SK-N-SH (cell line): Measurements from ENCODE around the gene SMYD3. TPM values are rescaled to one million over a fixed set of nuclear protein-coding genes. Genes with fewer than 3 reads are reported as not detected.

Experiments used
- CTCF ChIA-PET: fragments of 300-600, 350-600 bp; formaldehyde crosslinking; extraction: SDS; loops from one replicate; lab custom pipeline; 2021; lab: Yijun Ruan, JAX
- POLR2A ChIA-PET: fragments of 350-600 bp; sonication (Branson Sonifier 250); formaldehyde crosslinking; extraction: SDS; loops from one replicate; lab custom pipeline; 2020; ENCODE audit warnings: antibody characterized with exemption, inconsistent platforms; lab: Yijun Ruan, JAX
- DNase-seq: peaks from one replicate; pipeline ENCODE4 v3.0.0; 2012
- H2AFZ ChIP-seq: fragments of 200-600 bp; sonication (generic); 2 replicates; pipeline ENCODE4 v1.8.1; 2016; ENCODE audit warnings: antibody characterized with exemption, mild to moderate bottlenecking, low read depth
- H3F3A ChIP-seq: fragments of 200-600 bp; sonication (generic); replicated peaks from 2 replicates; pipeline ENCODE3; 2016; ENCODE audit warnings: antibody characterized with exemption, mild to moderate bottlenecking; ENCODE audit not compliant: insufficient read depth
- H3K27ac ChIP-seq, 2 experiments: fragments of 200-500 bp in 1 of 2; fragments of 200-600 bp in 1 of 2; sonication (Bioruptor generic) in 1 of 2; sonication (generic), shearing (Covaris generic) in 1 of 2; 2 replicates each; pipeline versions ENCODE4 v1.5.1 to v1.6.1; 2014 to 2016; ENCODE audit warnings: low read depth in 2 of 2, inconsistent platforms in 1 of 2, low read length in 1 of 2, mild to moderate bottlenecking in 1 of 2, mixed read lengths in 1 of 2
- H3K27me3 ChIP-seq: fragments of 200-600 bp; sonication (generic), shearing (Covaris generic); 2 replicates; pipeline ENCODE4 v1.6.1; 2016; ENCODE audit warnings: mixed run types; ENCODE audit not compliant: insufficient read depth
- H3K36me3 ChIP-seq, 2 experiments: fragments of 200-500 bp in 1 of 2; fragments of 200-600 bp in 1 of 2; sonication (Bioruptor generic) in 1 of 2; sonication (generic) in 1 of 2; replicated peaks in 1 of 2; 2 replicates each; pipeline versions ENCODE3 to v1.5.1; 2014 to 2016; ENCODE audit warnings: low read length in 1 of 2, mild to moderate bottlenecking in 1 of 2; ENCODE audit not compliant: insufficient read depth in 2 of 2, control insufficient read depth in 1 of 2
- H3K4me1 ChIP-seq, 2 experiments: fragments of 200-500 bp in 1 of 2; fragments of 200-600 bp in 1 of 2; sonication (Bioruptor generic) in 1 of 2; sonication (generic), shearing (Covaris generic) in 1 of 2; 2 replicates each; pipeline versions ENCODE4 v1.5.1 to v1.6.1; 2014 to 2016; ENCODE audit warnings: low read depth in 1 of 2, low read length in 1 of 2, mixed run types in 1 of 2; ENCODE audit not compliant: insufficient read depth in 2 of 2, control insufficient read depth in 1 of 2
- H3K4me2 ChIP-seq: fragments of 200-600 bp; sonication (generic), shearing (Covaris generic); 2 replicates; pipeline ENCODE4 v1.6.1; 2017; ENCODE audit warnings: mixed run types
- H3K4me3 ChIP-seq, 2 experiments: fragments of 200-500 bp in 1 of 2; fragments of 200-600 bp in 1 of 2; sonication (Bioruptor generic) in 1 of 2; sonication (generic), shearing (Covaris generic) in 1 of 2; 2 replicates each; pipeline versions ENCODE4 v1.5.1 to v1.8.1; 2014 to 2016; ENCODE audit warnings: low read depth in 2 of 2, inconsistent platforms in 1 of 2, low read length in 1 of 2, mild to moderate bottlenecking in 1 of 2, mixed read lengths in 1 of 2, moderate library complexity in 1 of 2
- H3K79me2 ChIP-seq: fragments of 200-600 bp; sonication (generic); 2 replicates; pipeline ENCODE4 v1.8.1; 2017; ENCODE audit warnings: mild to moderate bottlenecking; ENCODE audit not compliant: insufficient read depth
- H3K9ac ChIP-seq: fragments of 200-600 bp; sonication (generic); 2 replicates; pipeline ENCODE4 v1.6.1; 2017; ENCODE audit warnings: mixed run types
- H3K9me2 ChIP-seq: fragments of 200-600 bp; sonication (generic); 2 replicates; pipeline ENCODE4 v1.6.1; 2017; ENCODE audit warnings: mixed run types
- H3K9me3 ChIP-seq: fragments of 200-600 bp; sonication (generic); 2 replicates; pipeline ENCODE4 v1.6.1; 2017; ENCODE audit warnings: mixed run types, mild to moderate bottlenecking, moderate library complexity
- H4K20me1 ChIP-seq: fragments of 200-600 bp; sonication (generic); 2 replicates; pipeline ENCODE4 v1.6.1; 2017; ENCODE audit warnings: mild to moderate bottlenecking, mixed run types; ENCODE audit not compliant: insufficient read depth
- EP300 ChIP-seq, 2 experiments: IDR thresholded peaks; 2 replicates each; pipeline versions ENCODE4 v1.4.0 to v1.6.1; 2012; ENCODE audit warnings: borderline replicate concordance in 1 of 2, low read depth in 1 of 2, low read length in 1 of 2
- FOXJ3 ChIP-seq: sonication (generic); formaldehyde crosslinking; IDR thresholded peaks from 2 replicates; pipeline ENCODE4 v1.5.1; 2020; ENCODE audit warnings: mild to moderate bottlenecking, missing genetic modification reagents
- FOXM1 ChIP-seq: IDR thresholded peaks from 2 replicates; pipeline ENCODE4 v1.4.0; 2012; ENCODE audit warnings: low read depth, mild to moderate bottlenecking
- IRF3 ChIP-seq: fragments of 150-350 bp; IDR thresholded peaks from 2 replicates; pipeline ENCODE4 v1.6.1; 2016; ENCODE audit warnings: mild to moderate bottlenecking, low read depth, low read length
- JUND ChIP-seq: IDR thresholded peaks from 2 replicates; pipeline ENCODE4 v1.4.0; 2012
- NFIC ChIP-seq: IDR thresholded peaks from 2 replicates; pipeline ENCODE4 v1.4.0; 2012; ENCODE audit warnings: borderline replicate concordance
- NRF1 ChIP-seq: IDR thresholded peaks from 2 replicates; pipeline ENCODE4 v1.6.1; 2012; ENCODE audit warnings: low read depth, mild to moderate bottlenecking, low read length
- POLR2AphosphoS5 ChIP-seq: IDR thresholded peaks from 2 replicates; pipeline ENCODE4 v1.6.1; 2012; ENCODE audit warnings: low read depth, low read length
- RAD21 ChIP-seq: IDR thresholded peaks from 2 replicates; pipeline ENCODE4 v1.6.1; 2012; ENCODE audit warnings: mild to moderate bottlenecking, low read length
- RFX5 ChIP-seq: IDR thresholded peaks from 2 replicates; pipeline ENCODE4 v1.6.1; 2012; ENCODE audit warnings: mild to moderate bottlenecking, improper control_type of control experiment, low read length
- RXRA ChIP-seq: IDR thresholded peaks from 2 replicates; pipeline ENCODE4 v1.4.0; 2012; ENCODE audit warnings: low read depth, mild to moderate bottlenecking, borderline replicate concordance
- TAF1 ChIP-seq: IDR thresholded peaks from 2 replicates; pipeline ENCODE4 v1.6.1; 2012; ENCODE audit warnings: low read depth, mild to moderate bottlenecking, low read length, moderate library complexity, borderline replicate concordance
- TEAD4 ChIP-seq: IDR thresholded peaks from 2 replicates; pipeline ENCODE4 v1.4.0; 2012; ENCODE audit warnings: mild to moderate bottlenecking, borderline replicate concordance; ENCODE audit not compliant: insufficient read depth
- USF1 ChIP-seq: IDR thresholded peaks from 2 replicates; pipeline ENCODE4 v1.4.0; 2012; ENCODE audit warnings: low read depth, borderline replicate concordance
- ZBTB33 ChIP-seq: IDR thresholded peaks from 2 replicates; pipeline ENCODE4 v1.4.0; 2012; ENCODE audit warnings: low read depth, borderline replicate concordance
- WGBS: methylation state at CpG from one replicate; pipeline ENCODE4 v1.1.6; 2017; ENCODE audit warnings: low lambda C conversion rate; 5-methylcytosine and 5-hydroxymethylcytosine counted together
- polyA plus RNA-seq, 3 experiments: library from polyadenylated mRNA; depleted of rRNA; stranded (reverse); fragments of >200 nt; gene quantifications; 2 replicates each; pipeline ENCODE4 v1.2.3, GENCODE V29; 2012
- TF ChIP-seq, protein P1 (sequence below): fragments of 150-350 bp; IDR thresholded peaks from 2 replicates; pipeline ENCODE4 v1.6.1; 2017; ENCODE audit warnings: antibody characterized with exemption, low read length, low read depth, borderline replicate concordance

Gene SMYD3
- polyA plus RNA-seq, 1 of the 3 experiments (the other 2 are of a cell fraction), result 31.4 TPM

GRCh38 chr1:246278371-246278770 lies 228.7 kb downstream of the SMYD3 start (continued):
- no peak for TF ChIP-seq IRF3
- TF ChIP-seq TEAD4, result no peak
- TF ChIP-seq, protein P1, sequence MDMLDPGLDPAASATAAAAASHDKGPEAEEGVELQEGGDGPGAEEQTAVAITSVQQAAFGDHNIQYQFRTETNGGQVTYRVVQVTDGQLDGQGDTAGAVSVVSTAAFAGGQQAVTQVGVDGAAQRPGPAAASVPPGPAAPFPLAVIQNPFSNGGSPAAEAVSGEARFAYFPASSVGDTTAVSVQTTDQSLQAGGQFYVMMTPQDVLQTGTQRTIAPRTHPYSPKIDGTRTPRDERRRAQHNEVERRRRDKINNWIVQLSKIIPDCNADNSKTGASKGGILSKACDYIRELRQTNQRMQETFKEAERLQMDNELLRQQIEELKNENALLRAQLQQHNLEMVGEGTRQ, result no peak

GRCh38 chr1:246275036-246275435 lies 232.0 kb downstream of the SMYD3 start:
- no peaks in the 10 kb centered on the region for H3K9me2 ChIP-seq
- POLR2A ChIA-PET, result no interaction called here
- CTCF ChIA-PET, result interaction anchor here (1.6 to 4.2 kb wide), 3 partner anchors 8 to 1121 kb away, joined by 3 to 19 read pairs (median 4); partner anchors contain the start of gene KIF26B
- no peak overlapping the region for H3K4me2 ChIP-seq
- no peak overlapping the region for H2AFZ ChIP-seq
- 96% methylated on average over 3 of the region's 3 CpGs for WGBS
- no peak for DNase-seq
- H3K4me3 ChIP-seq, result no peak overlapping the region
- H4K20me1 ChIP-seq, result no peaks in the 10 kb centered on the region
- no peaks in the 10 kb centered on the region for H3K79me2 ChIP-seq
- no peaks in the 10 kb centered on the region; a peak in 2 of 4 replicates for H3K4me1 ChIP-seq
- no peaks in the 10 kb centered on the region for H3K27me3 ChIP-seq
- no peak for TF ChIP-seq JUND
- TF ChIP-seq TAF1, result no peak
- TF ChIP-seq NRF1, result no peak
- TF ChIP-seq RXRA, result no peak
- no peak for TF ChIP-seq NFIC
- no peak for TF ChIP-seq FOXJ3 (CRISPR knock-in tag)
- TF ChIP-seq POLR2AphosphoS5, result no peak
- TF ChIP-seq TEAD4, result no peak
- TF ChIP-seq FOXM1, result no peak
- TF ChIP-seq USF1, result no peak
- no peak for TF ChIP-seq RAD21
- no peak for TF ChIP-seq ZBTB33
- no peak for TF ChIP-seq EP300 (IDR thresholded peaks at IDR 0.05; ENCODE audit: borderline replicate concordance in 1 of 2, low read depth in 1 of 2, low read length in 1 of 2)
- no peak for TF ChIP-seq RFX5
- no peak overlapping the region for H3K27ac ChIP-seq
- no peaks in the 10 kb centered on the region for H3K36me3 ChIP-seq
- no peaks in the 10 kb centered on the region for H3F3A ChIP-seq
- H3K9me3 ChIP-seq, result no peaks in the 10 kb centered on the region
- H3K9ac ChIP-seq, result no peak overlapping the region
